ENCODE results near the gene TMEM51.

The TMEM51 gene

DNA sequence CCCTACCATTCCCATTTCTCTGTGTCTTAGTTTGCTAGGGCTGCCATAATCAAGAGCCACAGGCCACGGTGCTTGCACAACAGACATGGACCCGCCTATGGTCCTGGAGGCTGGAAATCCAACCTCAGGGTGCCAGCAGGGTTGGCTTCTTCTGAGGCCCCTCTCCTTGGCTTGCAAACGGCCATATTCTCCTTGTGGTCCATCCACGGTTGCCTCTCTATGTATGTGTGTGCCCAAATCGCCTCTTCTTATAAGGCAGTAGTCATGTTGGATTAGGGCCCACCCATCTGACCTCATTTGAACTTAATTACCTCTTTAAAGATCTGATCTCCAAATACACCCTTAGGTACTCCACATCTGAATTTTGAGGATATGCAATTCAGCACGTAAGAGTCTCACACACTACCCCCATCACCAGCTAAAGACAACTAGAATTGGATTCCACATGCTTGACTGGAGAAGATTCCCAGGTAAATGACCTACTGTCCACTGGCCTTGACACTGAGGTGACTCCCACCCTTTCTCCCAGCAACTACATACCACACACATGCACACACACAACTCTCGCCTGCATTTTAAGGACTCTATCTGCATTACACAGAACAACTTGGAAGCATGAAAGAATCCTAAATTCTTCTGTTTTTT lies 28.3 kb upstream of the TMEM51 start:
- Histone ChIP-seq H3K4me3 (ENCODE audit: severe bottlenecking) (no peak overlapping the region), H3K27ac (ENCODE audit: poor library complexity, severe bottlenecking) (no peak overlapping the region), H3K4me1 (ENCODE audit: insufficient read depth, poor library complexity, severe bottlenecking) (no peaks in the 10 kb centered on the region), H3K9me3 (ENCODE audit: severe bottlenecking) (no peaks in the 10 kb centered on the region), H3K27me3 (ENCODE audit: insufficient read depth, poor library complexity, severe bottlenecking) (no peaks in the 10 kb centered on the region), H3K36me3 (ENCODE audit: low read depth) (no peaks in the 10 kb centered on the region)
- TF ChIP-seq CTCF (IDR thresholded peaks at IDR 0.05; ENCODE audit: poor library complexity, severe bottlenecking), result no peak
- DNase-seq (ENCODE audit: low spot score) (no peak), ATAC-seq (ENCODE audit: low read depth) (no peak)

- Histone ChIP-seq H3K4me1 (ENCODE audit: insufficient read depth, poor library complexity, severe bottlenecking) (no peaks in the 10 kb centered on the region), H3K27me3 (ENCODE audit: insufficient read depth, poor library complexity, severe bottlenecking) (no peaks in the 10 kb centered on the region), H3K4me3 (ENCODE audit: severe bottlenecking) (no peak overlapping the region), H3K9me3 (ENCODE audit: severe bottlenecking) (no peaks in the 10 kb centered on the region), H3K27ac (ENCODE audit: poor library complexity, severe bottlenecking) (no peak overlapping the region), H3K36me3 (ENCODE audit: low read depth) (no peaks in the 10 kb centered on the region)
- no peak for DNase-seq (ENCODE audit: low spot score)
- no peak for ATAC-seq (ENCODE audit: low read depth)
- TF ChIP-seq CTCF (IDR thresholded peaks at IDR 0.05; ENCODE audit: poor library complexity, severe bottlenecking), result no peak
These were observed 25.5 kb upstream of the TMEM51 start for GRCh38 chr1:15128077-15128476.

DNA sequence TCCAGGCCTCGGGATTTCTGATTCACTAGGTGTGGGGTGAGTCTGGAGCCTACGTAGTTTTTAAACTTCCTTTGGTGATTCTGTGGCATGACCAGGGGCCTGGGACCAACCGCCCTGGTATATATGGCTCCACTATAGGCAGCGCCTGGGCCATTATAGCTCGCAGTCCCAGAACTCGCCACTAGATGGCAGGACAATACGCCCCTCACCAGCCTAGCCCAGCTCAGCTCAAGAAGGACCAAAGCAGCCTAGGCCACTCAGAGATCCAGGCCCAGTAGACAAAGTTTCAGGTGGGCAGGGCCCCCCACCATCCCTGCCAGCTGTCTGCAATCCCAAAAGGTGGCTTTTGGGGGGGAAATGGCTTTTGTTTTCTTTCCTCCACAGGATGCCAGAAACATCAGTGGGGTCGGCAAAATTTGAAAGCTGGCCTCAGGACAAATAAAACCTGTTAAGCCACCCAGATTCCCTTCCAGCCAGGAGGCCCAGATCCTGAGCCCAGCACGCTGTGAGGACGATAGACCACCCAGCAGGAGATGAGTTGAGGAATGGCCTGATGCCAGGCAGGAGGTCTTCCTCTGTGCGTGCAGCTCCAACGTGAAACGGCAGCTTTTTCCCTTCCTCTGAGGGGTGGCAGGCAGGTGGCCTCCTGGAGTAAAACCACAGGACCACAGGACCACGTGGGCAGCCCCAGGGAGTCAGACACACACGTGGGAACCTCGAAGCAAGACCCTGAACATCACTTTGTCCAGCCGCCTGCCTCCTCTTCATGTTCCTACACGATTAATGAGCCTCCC lies 24.8 kb upstream of the TMEM51 start:
- TF ChIP-seq CTCF (IDR thresholded peaks at IDR 0.05; ENCODE audit: poor library complexity, severe bottlenecking), result peak; percentile 89
- peak; percentile 98 for ATAC-seq (ENCODE audit: low read depth)

DNA sequence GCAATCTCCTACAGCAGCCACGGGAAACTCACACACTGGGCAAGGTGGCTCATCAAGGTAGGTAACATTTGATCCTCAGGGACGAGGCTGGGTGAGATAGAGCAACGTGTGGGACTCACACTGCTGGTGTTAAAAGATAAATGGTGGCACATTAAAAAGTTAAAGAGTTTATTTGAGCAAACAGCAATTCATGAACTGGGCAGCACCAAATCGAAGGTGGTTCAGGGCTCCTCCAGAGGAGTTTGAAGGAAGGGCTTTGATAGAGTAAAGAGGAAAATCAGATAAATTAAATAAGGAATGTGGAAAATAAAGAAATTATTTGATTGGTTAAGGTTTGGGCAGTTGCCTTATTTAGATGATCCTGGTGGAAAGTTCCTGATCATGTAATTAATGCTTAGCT lies 23.6 kb upstream of the TMEM51 start:
- Histone ChIP-seq H3K9me3 (ENCODE audit: severe bottlenecking) (no peaks in the 10 kb centered on the region), H3K27me3 (ENCODE audit: insufficient read depth, poor library complexity, severe bottlenecking) (no peaks in the 10 kb centered on the region), H3K27ac (ENCODE audit: poor library complexity, severe bottlenecking) (no peak overlapping the region), H3K36me3 (ENCODE audit: low read depth) (no peaks in the 10 kb centered on the region), H3K4me3 (ENCODE audit: severe bottlenecking) (no peak overlapping the region), H3K4me1 (ENCODE audit: insufficient read depth, poor library complexity, severe bottlenecking) (no peaks in the 10 kb centered on the region)
- DNase-seq (ENCODE audit: low spot score), result no peak
- no peak for ATAC-seq (ENCODE audit: low read depth)
- no peak for TF ChIP-seq CTCF (IDR thresholded peaks at IDR 0.05; ENCODE audit: poor library complexity, severe bottlenecking)

More for the DNA sequence above, 24.8 kb upstream of the TMEM51 start:
- Histone ChIP-seq H3K27ac (ENCODE audit: poor library complexity, severe bottlenecking) (no peak overlapping the region), H3K27me3 (ENCODE audit: insufficient read depth, poor library complexity, severe bottlenecking) (no peaks in the 10 kb centered on the region), H3K4me3 (ENCODE audit: severe bottlenecking) (no peak overlapping the region), H3K4me1 (ENCODE audit: insufficient read depth, poor library complexity, severe bottlenecking) (no peaks in the 10 kb centered on the region), H3K9me3 (ENCODE audit: severe bottlenecking) (no peaks in the 10 kb centered on the region), H3K36me3 (ENCODE audit: low read depth) (no peaks in the 10 kb centered on the region)
- DNase-seq (ENCODE audit: low spot score), result no peak

- H3K9me3 ChIP-seq (ENCODE audit: severe bottlenecking), result no peaks in the 10 kb centered on the region
- H3K4me3 ChIP-seq (ENCODE audit: severe bottlenecking), result no peak overlapping the region
- TF ChIP-seq CTCF (IDR thresholded peaks at IDR 0.05; ENCODE audit: poor library complexity, severe bottlenecking), result no peak
- no peak overlapping the region for H3K27ac ChIP-seq (ENCODE audit: poor library complexity, severe bottlenecking)
- DNase-seq (ENCODE audit: low spot score), result no peak
- H3K27me3 ChIP-seq (ENCODE audit: insufficient read depth, poor library complexity, severe bottlenecking), result no peaks in the 10 kb centered on the region
- H3K36me3 ChIP-seq (ENCODE audit: low read depth), result no peaks in the 10 kb centered on the region
- H3K4me1 ChIP-seq (ENCODE audit: insufficient read depth, poor library complexity, severe bottlenecking), result no peaks in the 10 kb centered on the region
- ATAC-seq (ENCODE audit: low read depth), result no peak
These were observed 22.9 kb upstream of the TMEM51 start for GRCh38 chr1:15130607-15131006.
